Measurements from ENCODE around the gene LAD1.

- TF ChIP-seq CTCF (IDR thresholded peaks at IDR 0.05) (no peak), POLR2A (IDR thresholded peaks at IDR 0.05) (no peak)
Measured at GRCh38 chr1:201429736-201430501, 30.8 kb upstream of the LAD1 start.
